Karpas-422 (cell line): ENCODE measurements around the gene MELK. TPM values are rescaled to one million over a fixed set of nuclear protein-coding genes. Genes with fewer than 3 reads are reported as not detected.
"Not testable (repeated sequence)": the region's sequence is repeated elsewhere in the genome, so short reads cannot be mapped to it uniquely, and the experiment has no call there.

Experiments
- DNase-seq: peaks from one replicate; pipeline ENCODE4 v3.0.0-alpha.2; 2015
- H2AFZ ChIP-seq: fragments of 200-600 bp; sonication (generic); 2 replicates; pipeline ENCODE4 v1.6.1; 2014; ENCODE audit warnings: antibody characterized with exemption, low read length, mixed read lengths
- H3K27ac ChIP-seq: fragments of 200-600 bp; sonication (generic); 2 replicates; pipeline ENCODE4 v1.5.1; 2014; ENCODE audit warnings: mild to moderate bottlenecking, low read length, moderate library complexity
- H3K27me3 ChIP-seq: fragments of 200-600 bp; sonication (generic); 2 replicates; pipeline ENCODE4 v1.6.1; 2014; ENCODE audit warnings: low read length, mixed read lengths
- H3K36me3 ChIP-seq: fragments of 200-600 bp; sonication (generic); 2 replicates; pipeline ENCODE4 v1.6.1; 2014; ENCODE audit warnings: low read length, mixed read lengths; ENCODE audit not compliant: insufficient read depth
- H3K4me1 ChIP-seq: fragments of 200-600 bp; sonication (generic); 2 replicates; pipeline ENCODE4 v1.6.1; 2014; ENCODE audit warnings: mild to moderate bottlenecking, low read length, mixed read lengths
- H3K4me2 ChIP-seq: fragments of 200-600 bp; sonication (generic); 2 replicates; pipeline ENCODE4 v1.6.1; 2014; ENCODE audit warnings: low read length, low read depth, mild to moderate bottlenecking; ENCODE audit not compliant: poor library complexity, severe bottlenecking
- H3K4me3 ChIP-seq: fragments of 200-600 bp; sonication (generic); 2 replicates; pipeline ENCODE4 v1.5.1; 2014; ENCODE audit warnings: mild to moderate bottlenecking, antibody characterized with exemption, low read length, mixed read lengths
- H3K79me2 ChIP-seq: fragments of 200-600 bp; sonication (generic); 2 replicates; pipeline ENCODE4 v1.6.1; 2014; ENCODE audit warnings: mild to moderate bottlenecking, low read length, mixed read lengths
- H3K9ac ChIP-seq: fragments of 200-600 bp; sonication (generic); 2 replicates; pipeline ENCODE4 v1.6.0; 2014; ENCODE audit warnings: low read length
- H3K9me2 ChIP-seq: fragments of 200-600 bp; sonication (generic), shearing (Covaris generic); replicated peaks from 2 replicates; pipeline ENCODE4 v1.6.0; 2014; ENCODE audit warnings: mild to moderate bottlenecking, low read length, moderate library complexity; ENCODE audit not compliant: insufficient read depth
- H3K9me3 ChIP-seq: fragments of 300-700, 200-600 bp; sonication (generic); 2 replicates; pipeline ENCODE4 v1.6.1; 2014; ENCODE audit warnings: low read length, mixed read lengths
- H4K20me1 ChIP-seq: fragments of 200-600 bp; sonication (generic); 2 replicates; pipeline ENCODE4 v1.6.1; 2014; ENCODE audit warnings: mild to moderate bottlenecking, antibody characterized with exemption, low read length, low read depth; ENCODE audit not compliant: insufficient read depth
- total RNA-seq: library from RNA; depleted of rRNA; stranded (reverse); fragments of >200 nt; shearing (Covaris generic); gene quantifications from 2 replicates; pipeline ENCODE4 v1.2.3, GENCODE V29; 2014; ENCODE audit warnings: low replicate concordance; rRNA removed

The MELK gene
- 16.0 and 22.2 TPM in 2 replicates for total RNA-seq

- Histone ChIP-seq H3K9ac (peak within 1 kb of the TSS; percentile 95), H3K4me3 (peak within 1 kb of the TSS; percentile 100), H3K9me2 (no peaks in the 10 kb centered on the region), H3K4me1 (peaks cover 25% of the 10 kb centered on the region), H3K9me3 (no peaks in the 10 kb centered on the region), H3K4me2 (peak within 1 kb of the TSS; percentile 81), H4K20me1 (no peaks in the 10 kb centered on the region), H3K79me2 (peaks cover 50% of the 10 kb centered on the region), H2AFZ (peak within 1 kb of the TSS; percentile 77; the same call in 1 of the 2 replicates), H3K27me3 (no peaks in the 10 kb centered on the region), H3K27ac (peak within 1 kb of the TSS; percentile 54), H3K36me3 (peaks cover 3% of the 10 kb centered on the region; the same call in 1 of the 2 replicates)
- peak; percentile 95 for DNase-seq
Measured at GRCh38 chr9:36572515-36573418, at the start of gene MELK. Gene MELK, plus strand, starts transcription at chr9:36572895. Its CDS starts 8,787 bp downstream, at chr9:36581682.

- H2AFZ ChIP-seq = no peak overlapping the region
Measured at GRCh38 chr9:36530224-36530623, 42.5 kb upstream of the MELK start.

GRCh38 chr9:36532353-36532752 lies 40.3 kb upstream of the MELK start:
- Histone ChIP-seq H2AFZ (no peak overlapping the region), H3K9me3 (no peaks in the 10 kb centered on the region), H3K9ac (no peak overlapping the region), H3K4me2 (no peak overlapping the region), H3K4me3 (no peak overlapping the region), H3K4me1 (no peaks in the 10 kb centered on the region), H3K36me3 (no peaks in the 10 kb centered on the region), H3K27me3 (no peaks in the 10 kb centered on the region), H4K20me1 (no peaks in the 10 kb centered on the region), H3K27ac (no peak overlapping the region), H3K79me2 (no peaks in the 10 kb centered on the region), H3K9me2 (no peaks in the 10 kb centered on the region)
- no peak for DNase-seq

More at GRCh38 chr9:36530224-36530623, 42.5 kb upstream of the MELK start:
- Histone ChIP-seq H3K4me2 (no peak overlapping the region), H3K27ac (no peak overlapping the region), H3K9me3 (no peaks in the 10 kb centered on the region), H3K4me3 (no peak overlapping the region), H3K9ac (no peak overlapping the region), H3K4me1 (no peaks in the 10 kb centered on the region), H3K36me3 (no peaks in the 10 kb centered on the region), H3K79me2 (no peaks in the 10 kb centered on the region), H3K9me2 (no peaks in the 10 kb centered on the region), H3K27me3 (no peaks in the 10 kb centered on the region), H4K20me1 (no peaks in the 10 kb centered on the region)
- DNase-seq = no peak

GRCh38 chr9:36533726-36534125 lies 39.0 kb upstream of the MELK start:
- not testable (repeated sequence) for H3K4me2 ChIP-seq, H3K4me1 ChIP-seq, H3K9me3 ChIP-seq, H3K27ac ChIP-seq, H3K9me2 ChIP-seq, H3K79me2 ChIP-seq, H3K27me3 ChIP-seq, H3K36me3 ChIP-seq, H3K9ac ChIP-seq, H2AFZ ChIP-seq, H3K4me3 ChIP-seq, DNase-seq, H4K20me1 ChIP-seq

GRCh38 chr9:36535107-36535506 lies 37.6 kb upstream of the MELK start:
- DNase-seq = no peak
- no peaks in the 10 kb centered on the region for H3K9me3 ChIP-seq
- no peak overlapping the region for H3K9ac ChIP-seq
- H3K27ac ChIP-seq = no peak overlapping the region
- no peaks in the 10 kb centered on the region for H3K79me2 ChIP-seq
- no peak overlapping the region for H3K4me2 ChIP-seq
- H2AFZ ChIP-seq = no peak overlapping the region
- H3K4me1 ChIP-seq = no peaks in the 10 kb centered on the region
- no peaks in the 10 kb centered on the region for H3K27me3 ChIP-seq
- no peaks in the 10 kb centered on the region for H4K20me1 ChIP-seq
- no peaks in the 10 kb centered on the region for H3K36me3 ChIP-seq
- H3K9me2 ChIP-seq = no peaks in the 10 kb centered on the region
- H3K4me3 ChIP-seq = no peak overlapping the region

- Histone ChIP-seq H3K9ac (no peak overlapping the region), H4K20me1 (no peaks in the 10 kb centered on the region), H3K36me3 (no peaks in the 10 kb centered on the region), H3K79me2 (no peaks in the 10 kb centered on the region), H2AFZ (no peak overlapping the region), H3K27ac (no peak overlapping the region), H3K27me3 (no peaks in the 10 kb centered on the region), H3K4me2 (no peak overlapping the region), H3K9me2 (no peaks in the 10 kb centered on the region), H3K4me1 (no peaks in the 10 kb centered on the region), H3K4me3 (no peak overlapping the region), H3K9me3 (no peaks in the 10 kb centered on the region)
- DNase-seq = no peak
Measured at GRCh38 chr9:36537861-36538260, 34.8 kb upstream of the MELK start.

GRCh38 chr9:36542355-36542754 lies 30.3 kb upstream of the MELK start:
- DNase-seq = no peak
- H2AFZ ChIP-seq = no peak overlapping the region
- H3K4me1 ChIP-seq = no peaks in the 10 kb centered on the region
- H3K9me2 ChIP-seq = no peaks in the 10 kb centered on the region
- H4K20me1 ChIP-seq = no peaks in the 10 kb centered on the region
- no peak overlapping the region for H3K4me3 ChIP-seq
- no peak overlapping the region for H3K4me2 ChIP-seq
- no peaks in the 10 kb centered on the region for H3K79me2 ChIP-seq
- H3K9me3 ChIP-seq = no peaks in the 10 kb centered on the region
- H3K9ac ChIP-seq = no peak overlapping the region
- no peak overlapping the region for H3K27ac ChIP-seq
- H3K36me3 ChIP-seq = no peaks in the 10 kb centered on the region
- no peaks in the 10 kb centered on the region for H3K27me3 ChIP-seq

- H4K20me1 ChIP-seq = no peaks in the 10 kb centered on the region
- H3K27ac ChIP-seq = no peak overlapping the region
- no peak for DNase-seq
- H3K9me2 ChIP-seq = no peaks in the 10 kb centered on the region
- H3K36me3 ChIP-seq = no peaks in the 10 kb centered on the region
- no peak overlapping the region for H3K4me2 ChIP-seq
- H3K79me2 ChIP-seq = no peaks in the 10 kb centered on the region
- no peak overlapping the region for H2AFZ ChIP-seq
- H3K9ac ChIP-seq = no peak overlapping the region
- no peak overlapping the region for H3K4me3 ChIP-seq
- no peaks in the 10 kb centered on the region for H3K9me3 ChIP-seq
- H3K4me1 ChIP-seq = 0 out of 2 replicates have a peak, but pooled peaks cover 3% of the 10 kb centered on the region
- H3K27me3 ChIP-seq = no peaks in the 10 kb centered on the region
Measured at GRCh38 chr9:36543916-36544315, 28.8 kb upstream of the MELK start.
